Neural progenitor cell (in vitro differentiated cells): ENCODE results near the gene CYB5B.

Experiments
- CTCF ChIP-seq: fragments of 200-600 bp; sonication (generic); IDR thresholded peaks from 2 replicates; pipeline ENCODE4 v1.5.1; 2017; ENCODE audit warnings: antibody characterized with exemption, mild to moderate bottlenecking
- EZH2phosphoT487 ChIP-seq: fragments of 200-600 bp; sonication (generic); IDR thresholded peaks from 2 replicates; pipeline ENCODE4 v1.6.1; 2017; ENCODE audit warnings: antibody characterized with exemption

DNA sequence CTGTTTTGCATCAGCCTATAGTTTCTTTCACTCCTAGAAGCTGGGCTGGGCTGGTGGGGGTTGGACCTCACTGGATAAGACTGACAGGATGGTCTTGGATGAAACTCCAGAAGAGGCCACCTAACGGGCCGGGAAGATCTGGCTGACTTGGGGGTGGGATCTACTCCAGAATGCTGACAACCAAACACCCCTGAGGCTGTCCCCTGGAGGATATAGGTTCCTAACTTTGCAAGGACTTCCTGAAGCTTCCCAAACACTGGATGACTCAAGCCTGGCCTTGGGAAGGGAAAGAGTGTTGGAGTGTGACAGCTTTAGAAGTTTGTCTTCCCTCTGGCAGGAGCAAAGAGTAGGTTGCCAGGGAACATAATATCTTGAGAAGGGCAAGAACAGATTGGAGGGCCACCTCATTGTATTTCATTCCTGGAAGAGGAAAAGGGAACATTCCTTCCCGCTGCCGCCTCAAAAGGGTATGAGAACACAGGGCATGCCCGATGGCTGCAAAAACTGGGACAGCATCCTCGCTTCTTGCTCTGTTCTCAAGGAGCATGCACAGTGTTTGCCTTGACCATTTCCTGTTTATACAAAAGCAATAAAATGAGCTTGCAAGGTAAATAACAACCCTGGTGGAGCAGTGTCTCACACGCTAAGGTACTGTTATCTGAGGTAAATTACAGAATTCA, 6.8 kb upstream of the CYB5B start:
- no peak for TF ChIP-seq CTCF
- no peak for TF ChIP-seq EZH2phosphoT487
